ENCODE data around the gene SCGN. TPM values are rescaled to one million over a fixed set of nuclear protein-coding genes. Genes with fewer than 3 reads are reported as not detected.

Gene SCGN
- total RNA-seq, 6 experiments from 2014 or later = 0.74 to 2.2 (median 0.99) TPM

- no peaks in the 10 kb centered on the region for H3K9me3 ChIP-seq
- WGBS (ENCODE audit: insufficient coverage, low coverage, low lambda C conversion rate, missing lambda C conversion rate) = 14% methylated on average over 1 of the region's 1 CpG
- ATAC-seq = peak in 2 of 4 donors; percentile 14 to 31
Measured at GRCh38 chr6:25671652-25672051, 19.6 kb downstream of the SCGN start.

GRCh38 chr6:25675167-25675566 is 23.2 kb downstream of the SCGN start:
- intact Hi-C loops (cut with DNase I) = no loop called here
- H3K27ac ChIP-seq = no peak overlapping the region
- H3K4me3 ChIP-seq = no peak overlapping the region
- no peak for DNase-seq
- no peak for TF ChIP-seq CTCF (IDR thresholded peaks at IDR 0.05)
- no peak for TF ChIP-seq POLR2A (IDR thresholded peaks at IDR 0.05)
- ATAC-seq = no peak
- WGBS (ENCODE audit: insufficient coverage, low coverage, low lambda C conversion rate, missing lambda C conversion rate) = 66% methylated on average over 4 of the region's 5 CpGs
- H3K9me3 ChIP-seq = no peaks in the 10 kb centered on the region
- no peaks in the 10 kb centered on the region for H3K36me3 ChIP-seq
- peaks cover 0 to 20% (median 8%) of the 10 kb centered on the region in 4 donors for H3K4me1 ChIP-seq
- H3K27me3 ChIP-seq = no peaks in the 10 kb centered on the region

More at GRCh38 chr6:25671652-25672051, 19.6 kb downstream of the SCGN start:
- TF ChIP-seq CTCF (IDR thresholded peaks at IDR 0.05) (no peak), POLR2A (IDR thresholded peaks at IDR 0.05) (no peak)
- no peak for DNase-seq
- Histone ChIP-seq H3K36me3 (no peaks in the 10 kb centered on the region), H3K27me3 (no peaks in the 10 kb centered on the region), H3K4me1 (peaks cover 0 to 21% (median 10%) of the 10 kb centered on the region in 4 donors), H3K4me3 (no peak overlapping the region), H3K27ac (no peak overlapping the region)
- intact Hi-C loops (cut with DNase I) = no loop called here

GRCh38 chr6:25676775-25677174 is 24.8 kb downstream of the SCGN start:
- ATAC-seq (no peak), DNase-seq (no peak)
- Histone ChIP-seq H3K4me1 (peaks cover 0 to 4% (median under 1%) of the 10 kb centered on the region in 4 donors), H3K27ac (no peak overlapping the region), H3K27me3 (no peaks in the 10 kb centered on the region), H3K36me3 (no peaks in the 10 kb centered on the region), H3K9me3 (no peaks in the 10 kb centered on the region), H3K4me3 (no peak overlapping the region)
- TF ChIP-seq POLR2A (IDR thresholded peaks at IDR 0.05) = no peak
- no peak for TF ChIP-seq CTCF (IDR thresholded peaks at IDR 0.05)
- 45% methylated on average over 5 of the region's 5 CpGs for WGBS (ENCODE audit: insufficient coverage, low coverage, low lambda C conversion rate, missing lambda C conversion rate)
- intact Hi-C loops (cut with DNase I) = no loop called here

GRCh38 chr6:25681848-25682247 is 29.8 kb downstream of the SCGN start:
- Histone ChIP-seq H3K4me1 (no peaks in the 10 kb centered on the region), H3K27ac (no peak overlapping the region), H3K4me3 (no peak overlapping the region), H3K36me3 (no peaks in the 10 kb centered on the region), H3K27me3 (no peaks in the 10 kb centered on the region), H3K9me3 (no peaks in the 10 kb centered on the region)
- no peak for ATAC-seq
- no peak for DNase-seq
- 64% methylated on average over 3 of the region's 3 CpGs for WGBS (ENCODE audit: insufficient coverage, low coverage, low lambda C conversion rate, missing lambda C conversion rate)
- intact Hi-C loops (cut with DNase I) = no loop called here
- no peak for TF ChIP-seq CTCF (IDR thresholded peaks at IDR 0.05)
- no peak for TF ChIP-seq POLR2A (IDR thresholded peaks at IDR 0.05)

GRCh38 chr6:25682324-25682723 is 30.3 kb downstream of the SCGN start:
- no peak overlapping the region for H3K4me3 ChIP-seq
- no peaks in the 10 kb centered on the region for H3K9me3 ChIP-seq
- intact Hi-C loops (cut with DNase I) = no loop called here
- H3K4me1 ChIP-seq = no peaks in the 10 kb centered on the region
- DNase-seq = no peak
- H3K27ac ChIP-seq = no peak overlapping the region
- TF ChIP-seq POLR2A (IDR thresholded peaks at IDR 0.05) (no peak), CTCF (IDR thresholded peaks at IDR 0.05) (no peak)
- H3K27me3 ChIP-seq = no peaks in the 10 kb centered on the region
- 59% methylated on average over 4 of the region's 4 CpGs for WGBS (ENCODE audit: insufficient coverage, low coverage, low lambda C conversion rate, missing lambda C conversion rate)
- no peaks in the 10 kb centered on the region for H3K36me3 ChIP-seq
- ATAC-seq = no peak

Data from right lobe of liver (tissue), 6 donors.